Large intestine (tissue), 3 donors: ENCODE results near the gene ARHGEF3. TPM values are rescaled to one million over a fixed set of nuclear protein-coding genes. Genes with fewer than 3 reads are reported as not detected.

Experiments used
- DNase-seq, 2 donors: peaks; one replicate each; pipeline versions ENCODE4 v3.0.0 to v3.0.0-alpha.2; 2013
- H3K27ac ChIP-seq: one replicate; pipeline ENCODE4 v1.5.1; 2013; ENCODE audit warnings: low read length
- H3K27me3 ChIP-seq: 2 replicates; pipeline ENCODE4 v1.6.1; 2013; ENCODE audit warnings: low read length; ENCODE audit not compliant: control insufficient read depth, insufficient read depth
- H3K36me3 ChIP-seq: 2 replicates; pipeline ENCODE4 v1.6.1; 2013; ENCODE audit warnings: low read length; ENCODE audit not compliant: control insufficient read depth, insufficient read depth
- H3K4me1 ChIP-seq: one replicate; pipeline ENCODE4 v1.6.1; 2013; ENCODE audit warnings: low read length; ENCODE audit not compliant: control insufficient read depth, insufficient read depth
- H3K4me3 ChIP-seq: one replicate; pipeline ENCODE4 v1.5.1; 2013; ENCODE audit warnings: low read length
- H3K9me3 ChIP-seq: one replicate; pipeline ENCODE4 v1.6.1; 2013; ENCODE audit warnings: mild to moderate bottlenecking, low read depth, low read length, moderate library complexity; ENCODE audit not compliant: control insufficient read depth
- WGBS: methylation state at CpG from one replicate; pipeline ENCODE4 v1.1.5; 2013; ENCODE audit warnings: low lambda C conversion rate; ENCODE audit not compliant: insufficient coverage; 5-methylcytosine and 5-hydroxymethylcytosine counted together
- polyA plus RNA-seq: library from polyadenylated mRNA; unstranded; fragments of 120-200 nt; gene quantifications from one replicate; pipeline ENCODE4 v1.2.1, GENCODE V29; 2013

Gene ARHGEF3
- polyA plus RNA-seq, 1 donor: 9.2 TPM

DNA sequence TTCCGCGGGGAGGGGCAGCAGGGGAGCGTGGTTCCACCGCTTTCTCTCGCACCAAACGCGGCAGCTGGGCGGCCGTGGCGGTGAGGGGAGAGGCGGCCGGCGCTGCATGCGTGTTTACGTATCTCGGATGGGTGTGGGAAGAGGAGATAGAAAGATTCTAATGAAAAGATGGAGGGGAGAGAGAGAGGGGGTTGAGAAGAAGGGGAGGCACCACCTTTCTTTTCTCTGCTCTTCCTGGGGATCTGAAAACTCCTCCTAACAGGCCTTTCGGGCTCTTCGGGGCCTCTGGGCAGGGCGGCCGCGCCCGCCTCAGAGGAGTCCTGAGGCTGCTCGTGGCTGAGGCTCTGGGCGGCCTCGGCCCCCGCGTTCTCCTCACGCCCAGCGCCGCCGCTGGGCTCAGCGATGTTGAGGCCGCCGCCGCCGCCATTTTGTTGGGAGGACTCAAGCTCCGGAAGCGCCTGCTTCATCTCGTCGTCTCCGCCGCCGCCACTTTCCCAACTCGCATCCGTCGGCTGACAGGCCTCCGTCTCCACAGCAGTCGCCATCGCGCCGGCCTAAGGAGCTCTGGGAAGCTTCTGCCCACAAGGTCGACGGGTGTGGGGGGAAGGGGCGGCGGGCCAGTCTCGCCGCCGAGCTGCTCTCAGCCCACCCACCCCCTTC is 119.2 kb downstream of the ARHGEF3 start:
- peaks cover 7% of the 10 kb centered on the region for H3K9me3 ChIP-seq
- H3K27me3 ChIP-seq: no peaks in the 10 kb centered on the region
- H3K4me3 ChIP-seq: peak overlapping the region; percentile 91
- H3K27ac ChIP-seq: peak overlapping the region; percentile 100
- no peaks in the 10 kb centered on the region for H3K36me3 ChIP-seq
- WGBS: 0% methylated on average over 2 of the region's 58 CpGs
- peaks cover 6% of the 10 kb centered on the region for H3K4me1 ChIP-seq
- DNase-seq: peak; percentile 64 to 87

DNA sequence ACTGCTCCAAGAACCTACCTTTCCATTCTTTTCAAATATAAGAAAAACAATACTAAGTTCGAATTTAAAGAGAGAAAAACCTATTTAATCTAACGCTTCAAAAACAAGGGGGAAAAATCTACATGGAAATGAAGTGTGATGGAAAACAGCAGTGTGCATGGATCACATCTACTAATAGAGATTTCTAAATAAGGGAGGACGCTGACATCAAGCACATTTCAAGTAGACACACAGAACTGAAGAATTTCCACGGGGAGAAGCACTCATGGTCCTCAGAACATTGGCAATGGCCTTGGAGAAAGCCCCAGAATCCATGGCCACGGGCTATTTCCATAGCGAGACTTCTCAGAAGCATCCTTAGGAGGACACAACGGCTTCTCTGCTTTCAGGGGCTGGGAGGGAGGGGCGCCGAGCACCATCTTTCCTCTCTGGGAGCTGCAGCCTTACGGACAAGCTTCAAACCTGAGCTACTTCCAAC is 119.7 kb downstream of the ARHGEF3 start:
- DNase-seq: no peak
- no peaks in the 10 kb centered on the region for H3K27me3 ChIP-seq
- H3K36me3 ChIP-seq: no peaks in the 10 kb centered on the region
- peak overlapping the region; percentile 91 for H3K4me3 ChIP-seq
- H3K9me3 ChIP-seq: peaks cover 7% of the 10 kb centered on the region
- 88% methylated on average over 2 of the region's 10 CpGs for WGBS
- H3K27ac ChIP-seq: peak overlapping the region; percentile 100
- peaks cover 6% of the 10 kb centered on the region for H3K4me1 ChIP-seq

DNA sequence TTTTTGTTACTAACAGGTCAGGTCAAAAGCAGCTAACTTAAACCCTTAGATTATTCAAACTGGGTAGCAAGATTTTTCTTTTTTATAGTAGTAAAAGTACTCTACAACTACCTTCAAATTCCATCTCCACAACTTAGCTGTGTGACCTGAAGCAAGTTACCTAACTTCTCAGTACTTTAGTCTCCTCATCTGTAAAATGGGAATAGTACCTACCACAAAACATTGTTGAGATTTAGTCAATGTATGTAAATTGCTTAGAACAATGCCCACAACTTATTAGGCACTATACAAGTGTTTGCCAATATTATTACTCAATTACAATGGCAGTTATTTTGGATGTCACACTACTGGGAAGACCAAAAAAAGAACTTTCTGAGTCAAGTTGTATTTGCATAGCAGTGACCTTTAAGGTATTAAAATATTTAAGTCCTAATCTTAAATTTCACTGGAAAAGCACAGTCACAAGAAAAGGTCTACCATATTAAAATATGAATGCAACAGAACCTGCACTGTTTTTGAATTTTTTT is 121.6 kb downstream of the ARHGEF3 start:
- Histone ChIP-seq H3K4me3 (no peak overlapping the region), H3K9me3 (peaks cover 7% of the 10 kb centered on the region), H3K27ac (no peak overlapping the region), H3K27me3 (no peaks in the 10 kb centered on the region), H3K36me3 (no peaks in the 10 kb centered on the region), H3K4me1 (peaks cover 6% of the 10 kb centered on the region)
- no peak for DNase-seq

Other genes with a start within 250 kb of the ARHGEF3 start
- 24.5 TPM for gene CCDC66, start 244.8 kb downstream of the ARHGEF3 start, polyA plus RNA-seq
- gene TASOR, start 118.7 kb downstream of the ARHGEF3 start, polyA plus RNA-seq: 47.9 TPM